Ovary (tissue), 3 donors: ENCODE measurements around the gene TCEAL1.

Experiments
- EP300 ChIP-seq: sonication (generic); formaldehyde crosslinking; IDR thresholded peaks from one replicate; pipeline ENCODE4 v1.6.1; 2017; ENCODE audit warnings: antibody characterized with exemption
- POLR2A ChIP-seq: fragments of 450-650 bp; IDR thresholded peaks from one replicate; pipeline ENCODE4 v1.6.1; 2017; ENCODE audit warnings: antibody characterized with exemption, mild to moderate bottlenecking, moderate library complexity
- TF ChIP-seq, protein P1 (sequence below), 3 donors: fragments of 450-650 bp in 2 of 3; fragments of 200-600 bp in 1 of 3; IDR thresholded peaks; one replicate each; pipeline versions ENCODE4 v1.5.1 to v1.8.0; 2016 to 2022; ENCODE audit warnings: antibody characterized with exemption in 3 of 3, mild to moderate bottlenecking in 1 of 3
- donor health status: DM: no; HTN: no; CAD: no.

- TF ChIP-seq, protein P1, sequence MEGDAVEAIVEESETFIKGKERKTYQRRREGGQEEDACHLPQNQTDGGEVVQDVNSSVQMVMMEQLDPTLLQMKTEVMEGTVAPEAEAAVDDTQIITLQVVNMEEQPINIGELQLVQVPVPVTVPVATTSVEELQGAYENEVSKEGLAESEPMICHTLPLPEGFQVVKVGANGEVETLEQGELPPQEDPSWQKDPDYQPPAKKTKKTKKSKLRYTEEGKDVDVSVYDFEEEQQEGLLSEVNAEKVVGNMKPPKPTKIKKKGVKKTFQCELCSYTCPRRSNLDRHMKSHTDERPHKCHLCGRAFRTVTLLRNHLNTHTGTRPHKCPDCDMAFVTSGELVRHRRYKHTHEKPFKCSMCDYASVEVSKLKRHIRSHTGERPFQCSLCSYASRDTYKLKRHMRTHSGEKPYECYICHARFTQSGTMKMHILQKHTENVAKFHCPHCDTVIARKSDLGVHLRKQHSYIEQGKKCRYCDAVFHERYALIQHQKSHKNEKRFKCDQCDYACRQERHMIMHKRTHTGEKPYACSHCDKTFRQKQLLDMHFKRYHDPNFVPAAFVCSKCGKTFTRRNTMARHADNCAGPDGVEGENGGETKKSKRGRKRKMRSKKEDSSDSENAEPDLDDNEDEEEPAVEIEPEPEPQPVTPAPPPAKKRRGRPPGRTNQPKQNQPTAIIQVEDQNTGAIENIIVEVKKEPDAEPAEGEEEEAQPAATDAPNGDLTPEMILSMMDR (IDR thresholded peaks at IDR 0.05) = no peak
- TF ChIP-seq EP300 = no peak
- TF ChIP-seq POLR2A = no peak
These were observed 15.3 kb downstream of the TCEAL1 start for GRCh38 chrX:103644125-103644524.
